Measurements from ENCODE around the gene APOO.

The APOO gene

GRCh38 chrX:23952391-23952790, 44.7 kb upstream of the APOO start:
- no peak overlapping the region for H3K4me3 ChIP-seq (ENCODE audit: severe bottlenecking)
- H3K9me3 ChIP-seq (ENCODE audit: severe bottlenecking): no peaks in the 10 kb centered on the region
- H3K4me1 ChIP-seq (ENCODE audit: insufficient read depth, poor library complexity, severe bottlenecking): peaks cover 5% of the 10 kb centered on the region
- ATAC-seq (ENCODE audit: low read depth) (no peak), DNase-seq (ENCODE audit: low spot score) (no peak)
- no peaks in the 10 kb centered on the region for H3K36me3 ChIP-seq (ENCODE audit: low read depth)
- H3K27ac ChIP-seq (ENCODE audit: poor library complexity, severe bottlenecking): no peak overlapping the region
- TF ChIP-seq CTCF (IDR thresholded peaks at IDR 0.05; ENCODE audit: poor library complexity, severe bottlenecking): no peak
- H3K27me3 ChIP-seq (ENCODE audit: insufficient read depth, poor library complexity, severe bottlenecking): no peaks in the 10 kb centered on the region

GRCh38 chrX:23945206-23945605, 37.5 kb upstream of the APOO start:
- no peak for TF ChIP-seq CTCF (IDR thresholded peaks at IDR 0.05; ENCODE audit: poor library complexity, severe bottlenecking)
- no peaks in the 10 kb centered on the region for H3K9me3 ChIP-seq (ENCODE audit: severe bottlenecking)
- no peak for ATAC-seq (ENCODE audit: low read depth)
- H3K27ac ChIP-seq (ENCODE audit: poor library complexity, severe bottlenecking): no peak overlapping the region
- no peaks in the 10 kb centered on the region for H3K4me1 ChIP-seq (ENCODE audit: insufficient read depth, poor library complexity, severe bottlenecking)
- H3K27me3 ChIP-seq (ENCODE audit: insufficient read depth, poor library complexity, severe bottlenecking): no peaks in the 10 kb centered on the region
- H3K4me3 ChIP-seq (ENCODE audit: severe bottlenecking): no peak overlapping the region
- no peaks in the 10 kb centered on the region for H3K36me3 ChIP-seq (ENCODE audit: low read depth)
- DNase-seq (ENCODE audit: low spot score): no peak

- Histone ChIP-seq H3K36me3 (ENCODE audit: low read depth) (no peaks in the 10 kb centered on the region), H3K27me3 (ENCODE audit: insufficient read depth, poor library complexity, severe bottlenecking) (no peaks in the 10 kb centered on the region), H3K9me3 (ENCODE audit: severe bottlenecking) (no peaks in the 10 kb centered on the region), H3K27ac (ENCODE audit: poor library complexity, severe bottlenecking) (no peak overlapping the region), H3K4me1 (ENCODE audit: insufficient read depth, poor library complexity, severe bottlenecking) (no peaks in the 10 kb centered on the region), H3K4me3 (ENCODE audit: severe bottlenecking) (no peak overlapping the region)
- ATAC-seq (ENCODE audit: low read depth) (no peak), DNase-seq (ENCODE audit: low spot score) (no peak)
- no peak for TF ChIP-seq CTCF (IDR thresholded peaks at IDR 0.05; ENCODE audit: poor library complexity, severe bottlenecking)
These were observed 36.5 kb upstream of the APOO start for GRCh38 chrX:23944234-23944633.

GRCh38 chrX:23939203-23939602, 31.5 kb upstream of the APOO start:
- TF ChIP-seq CTCF (IDR thresholded peaks at IDR 0.05; ENCODE audit: poor library complexity, severe bottlenecking): no peak
- DNase-seq (ENCODE audit: low spot score): no peak
- H3K27ac ChIP-seq (ENCODE audit: poor library complexity, severe bottlenecking): no peak overlapping the region

GRCh38 chrX:23938690-23939089, 31.0 kb upstream of the APOO start:
- H3K36me3 ChIP-seq (ENCODE audit: low read depth): no peaks in the 10 kb centered on the region
- no peak overlapping the region for H3K27ac ChIP-seq (ENCODE audit: poor library complexity, severe bottlenecking)
- ATAC-seq (ENCODE audit: low read depth): no peak
- H3K9me3 ChIP-seq (ENCODE audit: severe bottlenecking): no peaks in the 10 kb centered on the region
- no peak overlapping the region for H3K4me3 ChIP-seq (ENCODE audit: severe bottlenecking)
- H3K27me3 ChIP-seq (ENCODE audit: insufficient read depth, poor library complexity, severe bottlenecking): no peaks in the 10 kb centered on the region
- no peak for DNase-seq (ENCODE audit: low spot score)
- no peak for TF ChIP-seq CTCF (IDR thresholded peaks at IDR 0.05; ENCODE audit: poor library complexity, severe bottlenecking)
- no peaks in the 10 kb centered on the region for H3K4me1 ChIP-seq (ENCODE audit: insufficient read depth, poor library complexity, severe bottlenecking)

More at GRCh38 chrX:23939203-23939602, 31.5 kb upstream of the APOO start:
- Histone ChIP-seq H3K36me3 (ENCODE audit: low read depth) (no peaks in the 10 kb centered on the region), H3K9me3 (ENCODE audit: severe bottlenecking) (no peaks in the 10 kb centered on the region), H3K27me3 (ENCODE audit: insufficient read depth, poor library complexity, severe bottlenecking) (no peaks in the 10 kb centered on the region), H3K4me3 (ENCODE audit: severe bottlenecking) (no peak overlapping the region), H3K4me1 (ENCODE audit: insufficient read depth, poor library complexity, severe bottlenecking) (no peaks in the 10 kb centered on the region)
- no peak for ATAC-seq (ENCODE audit: low read depth)

Measured in RWPE2 (cell line).